ENCODE measurements around the gene ISLR2.

ISLR2 gene

DNA sequence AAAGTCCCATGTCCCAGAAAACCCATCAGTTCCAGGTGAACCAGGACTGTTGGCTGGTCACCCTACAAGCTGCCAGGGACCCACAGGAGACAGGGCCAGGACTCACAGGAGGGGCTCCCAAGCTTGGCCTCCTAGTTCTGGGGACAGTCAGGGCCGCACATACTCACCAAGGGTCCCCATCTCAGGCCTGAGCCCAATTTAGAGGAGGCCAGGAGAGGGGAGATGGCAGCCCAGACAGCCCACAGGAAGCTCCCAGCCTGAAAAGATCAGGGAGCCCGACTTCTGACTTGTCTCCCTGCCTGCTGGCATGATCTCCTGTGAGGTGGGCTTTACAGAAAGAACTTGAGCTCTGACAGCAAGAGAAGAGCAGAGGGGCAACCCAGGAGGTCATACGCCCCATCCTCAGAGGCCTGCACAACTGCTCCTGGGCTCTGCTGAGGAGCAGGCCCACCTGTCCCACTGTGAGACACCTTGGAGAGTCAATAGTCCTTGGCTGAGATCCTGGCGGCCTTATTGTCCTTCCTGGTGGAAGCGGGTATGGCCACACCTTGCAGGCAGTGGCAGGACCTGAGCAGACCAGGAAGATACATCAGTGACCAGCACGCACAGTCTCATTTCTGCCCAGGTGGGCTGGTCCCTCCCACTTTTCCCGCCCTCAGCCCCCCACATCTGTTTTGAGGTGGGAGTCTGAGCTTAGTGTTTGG lies 40.6 kb downstream of the ISLR2 start:
- POLR2A ChIA-PET = no interaction called here
- no peak for DNase-seq (ENCODE audit: extremely low spot score)
- TF ChIP-seq SUZ12 (IDR thresholded peaks at IDR 0.05) = no peak
- TF ChIP-seq ZNF384 (IDR thresholded peaks at IDR 0.05) = no peak
- CTCF ChIA-PET = no interaction called here

- CTCF ChIA-PET = no interaction called here
- POLR2A ChIA-PET = no interaction called here
- TF ChIP-seq, protein P1, sequence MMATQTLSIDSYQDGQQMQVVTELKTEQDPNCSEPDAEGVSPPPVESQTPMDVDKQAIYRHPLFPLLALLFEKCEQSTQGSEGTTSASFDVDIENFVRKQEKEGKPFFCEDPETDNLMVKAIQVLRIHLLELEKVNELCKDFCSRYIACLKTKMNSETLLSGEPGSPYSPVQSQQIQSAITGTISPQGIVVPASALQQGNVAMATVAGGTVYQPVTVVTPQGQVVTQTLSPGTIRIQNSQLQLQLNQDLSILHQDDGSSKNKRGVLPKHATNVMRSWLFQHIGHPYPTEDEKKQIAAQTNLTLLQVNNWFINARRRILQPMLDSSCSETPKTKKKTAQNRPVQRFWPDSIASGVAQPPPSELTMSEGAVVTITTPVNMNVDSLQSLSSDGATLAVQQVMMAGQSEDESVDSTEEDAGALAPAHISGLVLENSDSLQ (IDR thresholded peaks at IDR 0.05) = no peak
- no peak for TF ChIP-seq FOXA1 (IDR thresholded peaks at IDR 0.05)
- TF ChIP-seq TARDBP (IDR thresholded peaks at IDR 0.05) = no peak
- no peak for TF ChIP-seq FOXK2 (IDR thresholded peaks at IDR 0.05)
- TF ChIP-seq L3MBTL2 (conservative IDR thresholded peaks at IDR 0.05) = no peak
- no peak for DNase-seq (ENCODE audit: extremely low spot score)
Observed at GRCh38 chr15:74171965-74172541, 41.7 kb downstream of the ISLR2 start.

DNA sequence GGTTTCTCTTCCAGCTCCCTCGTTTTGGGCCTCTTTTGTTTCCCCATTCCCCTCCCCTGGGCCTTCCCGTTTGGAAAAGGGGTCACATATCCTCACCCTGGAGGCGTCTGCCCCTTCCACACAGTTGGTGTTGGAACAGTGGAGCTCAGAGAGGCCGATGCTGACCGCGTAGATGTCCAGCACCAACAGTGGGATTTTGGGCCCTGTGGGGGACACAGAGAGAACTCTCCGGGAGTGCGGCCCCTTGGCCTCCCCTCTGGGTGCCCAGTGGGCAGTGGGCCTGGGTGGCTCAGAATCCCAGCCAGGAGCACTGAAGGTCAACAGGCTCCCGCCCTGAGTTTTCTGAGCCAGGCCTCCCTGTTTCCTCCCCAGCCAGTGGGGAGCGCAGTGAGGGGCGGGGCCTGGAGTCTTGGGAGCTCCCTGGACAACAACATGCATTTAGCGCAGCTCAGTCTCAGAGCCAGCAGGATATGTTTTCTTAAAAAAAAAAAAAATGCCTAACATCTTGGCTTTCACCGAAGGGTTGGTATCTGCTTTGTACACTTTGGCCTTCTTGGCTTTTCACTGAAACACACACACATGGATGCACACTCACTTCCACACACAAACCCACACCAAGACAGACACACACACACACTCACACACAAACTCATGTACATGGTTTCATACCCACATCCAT lies 42.5 kb downstream of the ISLR2 start:
- TF ChIP-seq SUZ12 (IDR thresholded peaks at IDR 0.05) = no peak
- TF ChIP-seq, protein P1 (IDR thresholded peaks at IDR 0.05) = no peak
- no peak for TF ChIP-seq FOXK2 (IDR thresholded peaks at IDR 0.05)
- ChIA-PET CTCF (no interaction called here), POLR2A (no interaction called here)
- DNase-seq (ENCODE audit: extremely low spot score) = no peak

DNA sequence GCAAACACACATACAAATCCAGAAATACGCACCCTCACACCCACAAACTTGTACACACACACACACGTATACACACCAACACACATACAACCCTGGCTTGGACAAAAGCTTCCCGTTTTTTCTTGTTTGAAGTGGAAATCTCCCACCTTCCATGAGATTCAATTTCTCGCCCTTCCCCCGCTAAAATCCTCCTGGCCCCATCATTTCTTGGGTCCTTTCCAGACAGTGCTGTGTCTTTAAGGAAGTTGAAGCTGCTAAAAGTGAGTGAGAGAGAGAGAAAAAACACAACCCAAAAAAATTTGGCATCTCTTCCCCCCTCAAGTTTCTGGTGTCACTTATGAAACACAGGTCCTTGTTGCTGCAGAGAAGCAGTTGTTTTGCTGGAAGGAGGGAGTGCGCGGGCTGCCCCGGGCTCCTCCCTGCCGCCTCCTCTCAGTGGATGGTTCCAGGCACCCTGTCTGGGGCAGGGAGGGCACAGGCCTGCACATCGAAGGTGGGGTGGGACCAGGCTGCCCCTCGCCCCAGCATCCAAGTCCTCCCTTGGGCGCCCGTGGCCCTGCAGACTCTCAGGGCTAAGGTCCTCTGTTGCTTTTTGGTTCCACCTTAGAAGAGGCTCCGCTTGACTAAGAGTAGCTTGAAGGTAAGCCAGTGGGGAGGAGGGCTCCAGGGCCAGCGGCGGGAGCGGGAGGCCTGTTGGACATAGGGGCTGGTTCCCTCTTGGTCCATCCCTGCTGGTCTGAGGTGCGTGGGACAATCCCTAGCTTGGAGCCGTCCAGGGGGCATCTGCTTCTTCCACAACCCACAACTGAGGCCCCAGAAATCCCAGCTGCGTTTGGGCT lies 43.2 kb downstream of the ISLR2 start, which contains the start of gene ISLR:
Gene ISLR (plus strand): TSS at position 331 of the 839 bp plus-strand sequence. CDS start 1,149 bp downstream, outside the sequence.
- ChIA-PET POLR2A (interaction anchor here (1.6 kb wide), 1 partner anchor 29 kb away, joined by 4 read pairs; the partner anchor contains the start of gene STRA6), CTCF (interaction anchor here (1.0 kb wide), 1 partner anchor 138 kb away, joined by 4 read pairs; no protein-coding TSS in a partner anchor)
- TF ChIP-seq ELF4 (IDR thresholded peaks at IDR 0.05) (no peak), ZNF384 (IDR thresholded peaks at IDR 0.05) (no peak)
- DNase-seq (ENCODE audit: extremely low spot score) = no peak

DNA sequence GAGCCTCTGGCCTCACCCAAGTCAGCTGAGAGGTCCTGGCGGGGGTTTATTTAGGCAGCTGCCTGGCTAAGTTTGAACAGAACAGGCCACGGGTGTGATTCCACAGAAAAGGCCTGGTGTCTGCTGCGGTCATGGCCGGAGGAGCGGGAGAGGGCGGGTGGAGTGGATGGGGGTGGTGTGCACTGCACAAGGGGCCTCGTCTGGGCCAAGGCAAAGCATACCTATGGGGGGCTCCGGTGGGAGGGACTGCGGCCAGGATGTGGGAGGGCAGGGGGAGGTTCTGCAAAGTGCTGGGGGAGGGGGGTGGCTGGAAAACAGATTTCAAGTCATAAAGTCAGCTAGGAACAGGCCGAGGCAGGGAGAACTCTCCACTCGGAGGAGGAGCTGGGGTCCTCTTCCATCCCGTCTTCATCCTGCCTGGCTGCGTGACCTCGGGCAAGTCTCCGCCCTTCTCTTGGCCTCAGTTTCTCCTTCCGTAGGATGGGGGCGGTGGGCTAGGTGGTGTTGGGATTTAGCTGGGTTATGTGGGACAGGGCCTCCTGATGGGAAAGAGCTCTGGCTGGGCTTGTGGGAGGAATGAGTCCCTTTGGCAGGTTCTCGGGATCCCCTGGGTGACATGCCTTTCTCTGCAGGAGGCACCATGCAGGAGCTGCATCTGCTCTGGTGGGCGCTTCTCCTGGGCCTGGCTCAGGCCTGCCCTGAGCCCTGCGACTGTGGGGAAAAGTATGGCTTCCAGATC lies 44.0 kb downstream of the ISLR2 start:
- ChIA-PET CTCF (interaction anchor here (1.0 kb wide), 1 partner anchor 137 kb away, joined by 4 read pairs; no protein-coding TSS in a partner anchor), POLR2A (interaction anchor here (1.6 kb wide), 1 partner anchor 28 kb away, joined by 4 read pairs; the partner anchor contains the start of gene STRA6)
- TF ChIP-seq LEF1 (IDR thresholded peaks at IDR 0.05; ENCODE audit: borderline replicate concordance) = no peak
- no peak for TF ChIP-seq ELF4 (IDR thresholded peaks at IDR 0.05)
- no peak for TF ChIP-seq HDGF (IDR thresholded peaks at IDR 0.05; ENCODE audit: borderline replicate concordance)
- TF ChIP-seq, protein P1 (IDR thresholded peaks at IDR 0.05) = no peak
- DNase-seq (ENCODE audit: extremely low spot score) = no peak

DNA sequence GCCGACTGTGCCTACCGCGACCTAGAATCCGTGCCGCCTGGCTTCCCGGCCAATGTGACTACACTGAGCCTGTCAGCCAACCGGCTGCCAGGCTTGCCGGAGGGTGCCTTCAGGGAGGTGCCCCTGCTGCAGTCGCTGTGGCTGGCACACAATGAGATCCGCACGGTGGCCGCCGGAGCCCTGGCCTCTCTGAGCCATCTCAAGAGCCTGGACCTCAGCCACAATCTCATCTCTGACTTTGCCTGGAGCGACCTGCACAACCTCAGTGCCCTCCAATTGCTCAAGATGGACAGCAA lies 44.5 kb downstream of the ISLR2 start:
- CTCF ChIA-PET = no interaction called here
- no peak for DNase-seq (ENCODE audit: extremely low spot score)
- TF ChIP-seq BHLHE40 (IDR thresholded peaks at IDR 0.05; ENCODE audit: borderline replicate concordance) = no peak
- TF ChIP-seq ELF4 (IDR thresholded peaks at IDR 0.05) = no peak
- TF ChIP-seq, protein P1 (IDR thresholded peaks at IDR 0.05) = no peak
- no peak for TF ChIP-seq SP1 (IDR thresholded peaks at IDR 0.05)
- TF ChIP-seq ZNF384 (IDR thresholded peaks at IDR 0.05) = no peak
- no peak for TF ChIP-seq FOXM1 (IDR thresholded peaks at IDR 0.05; ENCODE audit: borderline replicate concordance)
- no peak for TF ChIP-seq LEF1 (IDR thresholded peaks at IDR 0.05; ENCODE audit: borderline replicate concordance)
- POLR2A ChIA-PET = interaction anchor here (1.6 kb wide), 1 partner anchor 28 kb away, joined by 4 read pairs; the partner anchor contains the start of gene STRA6
